SHP77 (cell line): ENCODE measurements around the gene DUS3L.
"Not testable (repeated sequence)": the region's sequence is repeated elsewhere in the genome, so short reads cannot be mapped to it uniquely, and the experiment has no call there.

ENCODE experiments used
- DNase-seq, 2 experiments: peaks; one replicate each; lab custom pipeline; 2025; lab: John Stamatoyannopoulos, UW

DUS3L gene

DNA sequence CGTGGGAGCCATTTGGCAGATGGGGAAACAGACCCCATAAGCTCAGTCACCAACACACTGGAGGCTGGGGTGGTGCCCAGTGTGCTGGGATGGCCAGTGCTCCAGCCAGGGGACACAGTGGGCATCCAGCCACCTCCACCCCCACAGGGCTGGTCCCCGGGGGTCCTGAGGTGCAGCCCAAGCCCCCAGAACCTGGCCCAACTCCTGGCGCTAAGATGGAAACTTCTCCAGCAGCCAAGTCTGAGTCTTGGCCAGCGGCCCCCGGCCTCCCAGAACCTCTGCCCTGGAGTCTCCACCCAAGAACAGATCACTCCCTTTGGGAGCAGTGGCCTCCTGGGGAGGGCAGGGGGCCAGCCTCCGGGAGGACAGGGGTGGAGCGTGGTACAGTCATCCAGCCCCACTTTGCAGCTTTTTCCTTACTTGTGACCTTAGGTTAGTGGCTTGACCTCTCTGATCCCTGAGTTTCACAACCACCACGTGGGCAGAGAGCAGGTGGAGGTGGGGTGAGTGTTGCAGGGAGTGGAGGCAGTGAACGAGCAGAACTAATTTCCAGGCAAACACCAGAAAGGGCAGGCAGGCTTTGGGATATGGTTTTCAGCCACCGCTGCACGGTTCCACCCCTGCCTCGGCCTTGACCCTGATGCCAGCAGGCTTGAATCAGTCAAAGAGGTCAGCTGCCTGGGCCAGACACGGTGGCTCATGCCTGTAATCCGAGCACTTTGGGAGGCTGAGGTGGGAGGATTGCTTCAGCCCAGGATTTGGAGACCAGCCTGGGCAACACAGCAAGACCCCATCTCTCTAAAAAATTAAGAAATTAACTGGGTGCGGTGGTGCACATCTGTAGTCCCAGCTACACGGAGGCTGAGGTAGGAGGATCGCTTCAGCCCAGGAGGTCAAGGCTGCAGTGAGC lies 9.7 kb upstream of the DUS3L start:
- no peak for DNase-seq

DNA sequence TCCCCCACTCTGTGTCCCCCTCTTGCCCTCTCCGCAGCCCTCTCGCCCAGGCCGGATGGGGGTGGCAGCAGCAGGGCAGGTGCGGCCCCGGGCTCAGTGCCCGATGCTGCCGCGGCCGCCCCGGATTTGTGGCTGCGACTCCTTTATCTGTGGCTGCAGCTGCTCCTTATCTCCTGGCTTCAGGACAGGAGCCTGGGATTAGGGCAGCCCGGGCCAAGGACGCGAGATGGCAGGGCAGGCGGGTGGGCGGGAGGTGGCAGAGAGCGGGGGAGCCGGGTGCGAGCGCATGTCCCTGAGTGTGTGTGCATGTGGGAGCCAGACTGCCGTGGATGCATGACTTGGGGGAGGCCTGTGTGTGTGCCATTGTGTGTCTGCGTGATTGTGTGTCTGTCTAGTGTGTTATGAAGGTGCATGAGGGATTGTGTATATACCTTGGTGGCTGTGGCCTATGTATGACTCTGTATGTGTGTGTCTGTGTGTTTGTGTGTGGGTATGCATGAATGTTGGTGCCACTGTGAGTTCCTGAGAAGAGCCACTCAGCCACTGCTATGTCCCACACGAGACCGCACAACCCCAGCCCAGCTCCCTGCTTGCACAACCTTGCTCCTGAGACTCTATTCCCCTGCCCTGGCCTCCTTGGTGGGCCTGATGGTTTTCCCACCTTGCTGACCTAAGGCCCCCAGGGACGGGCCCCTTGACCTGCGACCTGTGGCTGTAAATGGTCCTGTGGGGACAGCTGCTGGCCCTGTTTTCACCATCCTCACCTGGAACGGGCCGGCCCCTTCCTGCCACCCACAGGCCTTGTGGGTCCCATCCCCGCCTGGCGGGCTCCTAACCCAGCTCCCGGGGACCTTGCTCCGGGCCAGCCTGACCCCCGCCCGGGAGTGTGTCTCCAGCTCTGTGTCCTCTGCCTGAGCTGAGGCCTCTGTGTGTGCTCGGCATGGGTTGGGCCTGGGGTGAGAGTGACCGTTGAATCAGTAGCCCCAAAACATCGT lies 8.6 kb upstream of the DUS3L start:
- peak in 1 of 2 experiments; percentile 29 for DNase-seq

DNA sequence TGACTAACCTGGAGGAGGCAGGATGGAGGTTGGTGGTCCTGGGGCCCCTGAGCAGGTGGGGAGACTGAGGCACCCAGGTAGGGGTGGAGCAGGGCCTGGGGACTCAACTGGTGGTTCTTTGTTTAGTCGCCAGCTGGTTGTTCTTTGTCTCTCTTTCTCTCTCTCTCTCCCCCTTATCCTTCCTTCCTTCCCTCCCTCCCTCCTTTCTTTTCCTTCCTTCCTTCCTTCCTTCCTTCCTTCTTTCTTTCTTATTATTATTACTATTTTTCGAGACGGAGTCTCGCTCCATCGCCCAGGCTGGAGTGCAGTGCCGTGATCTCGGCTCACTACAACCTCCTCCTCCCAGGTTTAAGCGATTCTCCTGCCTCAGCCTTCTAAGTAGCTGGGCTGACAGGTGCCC lies 7.3 kb upstream of the DUS3L start:
- DNase-seq: no peak

DNA sequence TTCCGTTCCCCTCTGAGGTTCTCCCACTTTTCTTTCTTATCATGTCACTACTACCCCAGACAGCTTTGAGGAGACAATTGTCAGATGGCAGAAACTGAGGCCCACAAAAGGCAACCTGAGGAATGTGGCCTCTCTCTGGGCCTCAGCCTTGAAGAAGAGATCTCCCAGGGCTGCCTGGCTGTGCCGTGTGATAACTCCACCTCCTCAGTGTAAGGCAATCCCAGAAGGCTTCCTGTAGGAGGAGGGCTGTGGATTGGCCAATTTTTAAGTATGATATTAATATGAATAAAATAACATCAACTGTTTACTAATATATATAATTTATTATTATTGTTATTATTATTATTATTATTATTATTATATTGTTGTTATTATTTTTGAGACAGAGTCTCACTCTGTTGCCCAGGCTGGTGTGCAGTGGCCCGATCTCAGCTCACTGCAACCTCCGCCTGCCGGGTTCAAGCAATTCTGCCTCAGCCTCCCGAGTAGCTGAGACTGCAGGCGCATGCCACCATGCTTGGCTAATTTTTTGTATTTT lies 4.5 kb upstream of the DUS3L start:
- DNase-seq: no peak

DNA sequence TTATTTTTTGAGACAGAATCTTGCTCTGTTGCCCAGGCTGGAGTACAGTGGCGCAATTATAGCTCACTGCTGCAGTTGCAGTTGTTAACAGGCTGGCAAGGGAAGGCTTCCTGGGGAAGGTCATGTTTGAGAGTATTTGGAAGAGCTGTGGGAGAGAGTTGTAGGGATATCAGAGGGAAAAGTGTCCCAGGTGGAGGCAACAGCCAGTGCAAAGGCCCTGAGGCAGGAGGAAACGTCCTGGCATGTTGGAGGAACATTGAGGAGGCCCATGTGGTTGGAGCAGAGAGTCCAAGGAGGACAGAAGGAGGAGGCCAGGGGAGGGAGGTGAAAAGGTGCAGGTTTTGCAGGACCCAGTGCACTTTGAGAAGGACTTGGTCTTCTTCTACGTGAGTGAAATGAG lies 2.2 kb upstream of the DUS3L start:
- no peak for DNase-seq

DNA sequence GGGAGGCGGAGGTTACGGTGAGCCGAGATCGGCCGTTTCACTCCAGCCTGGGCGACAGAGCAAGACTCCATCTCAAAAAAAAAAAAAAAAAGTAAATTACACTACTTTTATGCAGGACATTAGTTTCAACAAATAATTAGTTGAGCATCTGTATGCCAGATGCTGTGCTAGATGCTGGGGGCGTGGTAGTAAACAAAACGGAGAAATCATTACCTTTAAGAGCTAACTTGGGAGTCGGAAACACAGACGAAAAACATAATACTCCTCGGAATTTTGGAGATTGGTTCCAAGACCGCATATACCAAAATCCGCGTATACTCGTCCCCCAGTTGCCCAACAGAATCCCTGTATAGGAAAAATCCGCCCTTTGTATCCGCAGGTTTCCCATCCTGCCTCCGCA lies 1.3 kb upstream of the DUS3L start:
- no peak for DNase-seq

DNA sequence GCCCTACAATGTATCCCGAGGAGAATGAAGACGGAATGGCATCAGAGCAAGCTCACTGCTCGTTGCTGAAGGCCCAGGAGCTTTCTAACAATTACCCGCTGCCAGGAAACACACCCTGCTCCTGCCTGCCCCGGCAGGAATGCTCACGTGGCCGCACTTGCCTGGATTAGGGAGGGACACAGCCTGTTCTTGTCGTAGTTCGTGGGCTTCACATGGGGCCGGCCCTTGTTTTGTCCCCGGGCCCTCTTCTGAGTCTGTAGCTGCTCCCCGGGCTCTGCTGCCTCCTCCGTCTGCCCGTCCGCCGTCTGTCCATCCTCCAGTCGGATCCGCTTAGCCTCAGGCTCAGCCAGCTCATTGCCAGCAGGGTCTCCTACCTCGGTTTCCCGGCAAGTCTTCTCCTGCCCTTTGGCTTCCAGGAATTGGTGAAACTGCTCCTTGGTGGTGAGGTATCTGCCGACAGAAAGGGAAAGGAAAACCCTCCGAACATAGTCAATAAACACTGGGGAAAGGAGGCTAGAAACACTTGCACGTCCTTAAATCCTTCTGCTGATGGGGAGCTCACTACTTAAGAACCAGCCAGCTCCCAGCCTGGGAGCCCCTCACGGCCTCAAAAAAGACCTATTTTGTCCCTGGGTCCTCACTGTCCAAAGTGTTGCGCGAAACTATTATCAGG lies 941 bp downstream of the DUS3L start:
- no peak for DNase-seq

DNA sequence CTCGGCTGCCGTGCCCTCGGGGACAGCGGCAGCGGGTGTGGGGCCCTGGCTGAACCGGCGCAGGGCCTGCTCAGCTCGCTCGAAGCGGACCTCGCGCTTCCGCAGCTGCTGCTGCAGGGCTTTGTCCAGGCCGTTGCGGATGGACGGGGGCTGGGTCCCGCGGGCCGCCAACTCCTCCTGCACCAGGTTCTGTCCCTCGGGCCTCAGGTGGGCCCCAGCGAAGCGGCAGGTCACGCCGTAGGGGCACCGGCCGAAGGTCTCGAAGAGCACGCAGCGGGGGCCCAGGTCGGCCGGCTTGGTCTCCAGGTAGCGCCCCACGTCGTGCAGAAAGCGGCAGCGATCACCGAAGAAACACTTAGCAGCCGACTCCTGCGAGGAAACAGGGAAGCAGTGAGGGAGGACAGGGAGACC lies 1.6 kb downstream of the DUS3L start:
- DNase-seq: no peak

DNA sequence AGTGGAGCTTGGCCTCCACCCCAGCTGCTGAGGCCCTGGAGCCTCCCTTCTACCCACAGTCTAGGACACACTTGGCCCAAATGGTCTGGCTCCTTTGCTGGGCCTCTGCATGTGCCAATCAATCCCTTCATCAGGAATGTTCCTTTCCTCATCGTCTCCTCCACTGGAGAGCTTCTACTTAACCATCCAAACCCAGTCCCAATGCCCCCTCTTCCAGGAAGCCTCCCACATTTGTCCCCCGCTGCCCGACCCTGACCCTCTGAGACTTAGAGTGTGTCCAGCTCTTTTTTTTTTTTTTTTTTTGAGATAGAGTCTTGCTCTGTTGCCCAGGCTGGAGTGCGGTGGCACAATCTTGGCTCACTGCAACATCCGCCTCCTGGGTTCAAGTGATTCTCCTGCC lies 2.5 kb downstream of the DUS3L start:
- no peak for DNase-seq

DNA sequence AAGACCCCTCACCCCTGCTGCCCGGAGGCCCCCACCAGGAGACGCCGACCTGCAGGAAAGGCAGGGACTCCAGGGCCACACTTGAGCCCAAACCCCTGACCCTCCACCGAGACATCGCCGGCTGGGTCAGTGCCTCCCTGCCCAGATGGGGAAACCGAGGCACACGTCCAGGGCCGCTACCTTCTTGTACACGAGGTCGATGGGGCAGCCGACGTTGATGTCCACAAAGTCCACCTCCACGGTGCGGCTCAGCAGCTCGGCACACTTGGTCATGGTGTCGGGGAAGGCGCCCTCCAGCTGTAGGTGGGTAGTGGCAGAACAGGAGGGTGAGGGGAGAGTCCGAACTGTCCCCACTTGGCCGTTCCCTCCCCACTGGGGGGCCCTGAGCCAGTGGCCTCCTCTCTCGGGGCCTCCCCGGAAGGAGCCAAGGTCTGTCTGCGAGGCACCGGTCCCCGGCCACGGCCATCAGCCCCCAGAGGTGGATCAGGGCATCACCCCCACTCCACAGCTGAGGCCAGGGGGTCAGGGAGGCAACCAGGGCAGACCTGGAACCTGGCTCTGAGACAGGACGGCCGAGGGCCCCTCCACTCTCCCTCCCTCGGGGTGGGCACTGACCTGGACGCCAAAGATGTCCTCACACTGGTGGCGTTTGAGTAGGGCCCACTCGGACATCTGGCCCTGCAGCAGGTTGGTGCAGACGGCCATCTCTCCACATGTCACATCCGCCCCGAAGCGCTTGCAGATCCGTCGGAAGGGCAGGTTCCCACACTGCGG lies 3.4 kb downstream of the DUS3L start:
- DNase-seq: no peak

DNA sequence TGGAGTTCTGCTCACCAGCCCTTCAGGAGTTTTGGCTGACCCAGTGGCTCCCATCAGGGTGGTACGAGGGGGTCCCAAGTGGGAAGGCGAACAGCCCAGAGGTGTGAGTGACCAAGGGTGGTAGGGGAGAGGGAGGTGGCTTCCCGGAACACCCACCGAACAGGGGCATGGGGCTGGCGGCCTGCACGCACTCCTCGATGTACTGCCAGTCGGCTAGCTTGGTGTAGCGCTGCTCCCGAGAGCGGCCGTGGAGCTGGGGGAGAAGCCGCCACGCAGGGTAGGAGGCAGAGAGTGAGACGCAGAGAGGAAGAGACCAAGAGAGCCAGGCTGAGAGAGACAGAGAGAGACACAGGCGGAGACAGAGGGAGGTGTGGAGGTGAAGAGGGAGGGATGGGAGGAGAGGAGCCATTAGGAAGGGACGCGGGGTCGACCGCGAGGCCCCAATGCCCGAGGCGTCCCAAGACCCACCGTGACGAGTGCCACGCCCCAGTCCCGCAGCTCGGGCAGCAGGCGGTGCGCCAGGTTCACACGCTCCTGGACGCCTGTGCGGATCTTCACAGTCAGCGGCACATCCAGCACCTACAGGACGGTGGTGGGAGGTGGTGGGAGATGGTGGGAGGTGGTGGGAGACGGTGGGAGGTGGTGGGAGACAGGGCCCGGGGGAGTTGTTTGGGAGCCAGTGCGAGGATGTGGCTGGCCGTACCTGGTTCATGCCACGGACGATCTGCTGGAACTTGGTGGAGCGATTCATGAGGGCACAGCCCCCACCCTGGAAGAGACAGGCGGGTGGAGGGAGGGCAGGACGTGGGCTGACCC lies 4.2 kb downstream of the DUS3L start:
- no peak for DNase-seq

DNA sequence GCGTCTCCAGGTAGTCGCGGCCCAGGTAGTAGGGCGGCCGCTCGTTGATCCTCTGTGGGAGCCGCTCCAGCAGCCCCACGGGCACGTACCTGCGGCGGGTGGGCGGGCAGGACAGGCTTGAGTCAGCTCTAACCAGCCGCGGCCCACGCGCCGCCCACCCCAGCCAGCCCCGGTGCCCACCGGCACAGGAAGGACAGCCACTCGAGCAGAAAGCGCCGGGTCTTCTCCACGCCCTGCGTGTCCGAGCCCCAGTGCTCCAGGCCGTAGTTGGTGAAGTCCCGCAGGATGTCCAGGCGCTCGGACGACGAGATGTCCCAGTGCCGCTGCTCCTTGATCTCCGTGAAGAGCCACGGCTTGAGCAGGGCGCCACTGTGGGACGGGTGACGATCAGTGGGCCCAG lies 5.5 kb downstream of the DUS3L start:
- no peak for DNase-seq

DNA sequence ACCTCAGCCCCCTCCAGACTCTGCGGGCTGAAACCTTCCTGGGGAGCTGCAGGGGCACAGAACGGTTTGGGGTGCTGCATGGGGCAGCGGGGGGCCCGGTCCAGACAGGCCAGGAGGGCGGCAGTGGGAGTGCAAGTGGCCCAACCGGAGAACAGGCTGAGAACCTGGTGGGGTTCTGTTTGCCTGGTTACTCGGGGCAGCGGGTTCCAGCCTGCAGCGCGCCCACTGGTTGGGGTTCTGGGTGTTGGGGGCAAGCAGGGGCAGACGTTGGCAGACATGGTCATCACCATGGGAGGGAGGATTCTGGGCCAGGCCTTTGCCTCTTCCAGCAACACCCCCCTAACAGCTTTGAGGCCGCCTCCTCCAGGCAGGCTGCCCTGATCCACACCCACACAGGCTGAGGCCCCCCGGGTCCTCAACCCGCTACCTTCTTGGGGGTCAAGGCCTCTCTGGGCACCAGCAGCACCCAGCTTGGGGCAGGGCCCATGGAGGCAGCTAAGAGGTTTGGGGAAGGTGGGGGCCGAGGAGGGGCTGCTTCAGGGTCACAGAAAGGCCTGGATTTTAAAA lies 6.3 kb downstream of the DUS3L start, which contains the start of gene PRR22:
Gene PRR22, minus strand, starts transcription at position 166 of the 567 bp plus-strand sequence. Its CDS starts 86 bp downstream, at position 80.
- DNase-seq: no peak

DNA sequence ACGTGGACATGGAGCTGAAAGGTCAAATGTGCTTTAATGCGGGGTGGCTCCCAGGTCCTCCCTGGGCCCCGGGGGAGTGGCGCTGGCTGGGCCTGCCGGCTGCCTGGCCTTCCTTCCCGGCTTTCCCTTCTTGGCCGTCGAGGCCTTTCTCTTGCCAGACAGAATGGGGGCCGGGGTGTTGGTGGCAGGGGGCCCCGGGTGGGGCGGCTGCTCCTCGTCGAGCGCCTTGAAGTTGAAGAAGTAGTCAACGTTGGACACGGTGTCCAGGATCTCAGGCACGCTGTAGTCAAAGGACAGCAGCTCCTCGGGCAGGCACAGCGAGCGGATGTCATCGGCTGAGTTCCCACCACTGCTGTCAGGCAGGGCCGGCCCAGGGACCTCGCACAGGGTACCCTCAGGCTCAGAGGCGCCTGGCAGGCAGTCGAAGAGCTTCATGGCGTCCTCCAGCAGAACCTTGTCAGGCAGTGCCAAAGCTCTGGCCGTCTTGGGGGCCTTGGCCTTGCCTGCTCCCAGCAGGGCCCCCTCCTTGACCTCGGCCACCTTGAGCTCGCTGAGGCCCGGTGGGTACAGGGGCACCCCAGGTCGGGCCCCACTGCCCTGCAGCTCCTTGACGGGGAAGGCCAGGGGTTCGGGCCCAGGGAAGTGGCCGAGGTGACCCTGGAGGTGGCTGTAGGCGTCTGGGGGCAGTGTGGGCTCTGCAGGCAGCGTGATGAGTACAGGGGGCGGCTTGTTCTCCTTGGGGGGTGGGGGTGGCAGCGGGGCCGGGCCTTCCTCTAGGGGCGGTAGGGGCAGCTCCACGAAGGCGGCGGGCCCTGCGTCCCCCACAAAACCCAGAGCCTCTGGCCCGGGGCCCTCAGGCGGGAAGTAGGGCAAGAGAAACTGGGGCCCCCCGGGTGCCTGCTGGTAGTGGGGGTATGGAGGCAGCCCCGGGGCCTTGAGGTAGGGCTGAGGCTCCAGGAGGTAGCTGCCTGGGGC lies 7.7 kb downstream of the DUS3L start:
- no peak for DNase-seq

DNA sequence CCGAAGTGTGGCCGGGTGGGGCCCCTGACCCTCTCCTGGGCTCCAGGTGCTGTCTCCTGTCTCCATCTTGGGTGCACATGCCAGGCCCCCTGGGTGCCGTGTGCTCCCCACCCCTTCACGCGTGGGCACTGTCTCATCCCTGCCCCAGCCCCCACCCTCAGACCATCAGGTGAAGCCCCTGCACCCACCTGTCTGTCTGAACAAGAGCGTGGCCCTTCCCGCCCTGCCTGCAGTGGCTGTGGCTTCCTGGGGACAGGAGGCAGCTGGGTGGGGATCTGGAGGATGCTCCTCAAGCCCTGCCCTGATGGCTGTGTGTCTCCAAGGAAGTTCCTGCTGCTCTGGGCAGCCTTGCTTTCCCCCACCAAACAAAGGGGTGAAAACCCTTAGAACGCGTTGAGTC lies 8.6 kb downstream of the DUS3L start:
- no peak for DNase-seq

DNA sequence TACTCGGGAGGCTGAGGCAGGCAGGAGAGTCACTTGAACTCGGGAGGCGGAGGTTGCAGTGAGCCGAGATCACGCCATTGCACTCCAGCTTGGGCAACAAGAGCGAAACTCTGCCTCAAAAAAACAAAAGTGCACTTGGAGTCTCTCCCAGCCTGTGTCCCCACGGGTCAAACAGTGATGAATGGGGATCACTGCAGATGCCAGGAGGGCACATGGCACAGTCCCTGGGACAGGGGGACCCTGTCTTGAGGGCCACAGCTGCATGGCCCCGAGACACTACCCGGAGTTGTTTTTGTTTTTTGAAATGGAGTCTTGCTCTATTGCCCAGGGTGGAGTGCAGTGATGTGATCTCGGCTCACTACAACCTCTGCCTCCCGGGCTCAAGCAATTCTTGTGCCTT lies 10.0 kb downstream of the DUS3L start:
- DNase-seq: not testable (repeated sequence)

DNA sequence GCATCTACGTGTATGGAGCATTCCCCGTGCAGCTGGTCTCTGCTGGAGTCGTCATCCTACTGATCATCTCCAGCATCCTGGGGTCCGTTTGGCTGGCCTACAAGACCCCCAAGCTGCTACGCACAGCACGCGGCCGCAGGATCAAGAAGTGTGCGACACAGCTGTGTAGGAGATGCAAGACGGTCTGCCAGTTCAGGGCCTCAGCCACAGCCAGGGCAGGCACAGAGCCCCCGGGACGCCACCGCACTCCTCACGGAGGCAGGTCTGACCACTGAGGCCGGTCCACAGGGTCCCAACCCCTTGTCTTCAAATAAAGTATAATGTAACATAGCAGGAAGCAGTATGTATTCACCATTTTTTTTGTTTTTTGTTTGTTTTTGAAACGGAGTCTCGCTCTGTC lies 12.6 kb downstream of the DUS3L start:
- DNase-seq: no peak

DNA sequence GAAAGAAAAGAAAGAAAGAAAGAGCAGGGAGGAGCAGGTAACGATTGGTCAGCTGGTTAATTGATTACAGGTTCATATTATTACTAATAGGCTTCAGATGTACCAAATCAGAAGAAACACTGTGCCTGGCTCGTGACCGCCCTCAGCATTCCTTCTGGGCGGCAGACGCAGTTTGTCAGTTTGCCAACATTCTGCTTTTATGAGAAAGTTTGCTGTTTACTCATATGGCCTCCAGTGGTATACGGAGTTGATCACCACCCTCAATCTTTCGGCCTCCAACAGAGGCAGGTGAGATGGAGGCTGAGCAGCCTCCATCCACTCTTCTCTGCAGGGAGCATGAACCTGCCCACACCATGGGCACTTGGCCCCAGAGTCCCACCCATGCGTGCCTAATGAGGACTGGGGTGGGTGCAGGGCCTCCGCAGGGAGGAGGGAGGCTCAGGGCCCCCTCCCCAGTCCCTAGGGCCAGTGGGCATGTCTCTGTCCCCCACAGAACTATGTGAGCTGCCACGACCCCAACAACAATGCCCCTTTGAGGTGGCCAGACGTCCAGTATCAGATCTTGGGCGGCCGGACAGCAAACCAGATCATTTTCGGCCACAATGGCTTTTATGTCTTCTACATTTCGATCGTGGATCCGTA lies 15.2 kb downstream of the DUS3L start:
- no peak for DNase-seq
